BJ (cell line): ENCODE data around the gene SULF2. TPM values are rescaled to one million over a fixed set of nuclear protein-coding genes. Genes with fewer than 3 reads are reported as not detected.

Experiments used
- CTCF ChIA-PET: fragments of 350-600 bp; formaldehyde crosslinking; extraction: SDS; loops from one replicate; lab custom pipeline; 2021; ENCODE audit warnings: antibody characterized with exemption, inconsistent platforms; lab: Yijun Ruan, JAX
- POLR2A ChIA-PET: fragments of 300-600 bp; sonication (Branson Sonifier 250); formaldehyde crosslinking; extraction: SDS; loops from one replicate; lab custom pipeline; 2021; ENCODE audit warnings: antibody characterized with exemption; lab: Charles Lee
- DNase-seq: peaks from one replicate; pipeline ENCODE4 v3.0.0-alpha.2; 2011; ENCODE audit warnings: low read depth
- H3K27me3 ChIP-seq: 2 replicates; pipeline ENCODE4 v1.6.0; 2011; ENCODE audit warnings: low read length; ENCODE audit not compliant: control insufficient read depth, insufficient read depth
- H3K36me3 ChIP-seq: 2 replicates; pipeline ENCODE4 v1.5.1; 2011; ENCODE audit warnings: low read length; ENCODE audit not compliant: control insufficient read depth, insufficient read depth
- H3K4me3 ChIP-seq: 2 replicates; pipeline ENCODE4 v1.5.1; 2011; ENCODE audit warnings: low read depth, mild to moderate bottlenecking, control low read depth, low read length
- polyA plus RNA-seq: library from polyadenylated mRNA; depleted of rRNA; stranded (reverse); fragments of >200 nt; gene quantifications from 2 replicates; pipeline ENCODE4 v1.2.3, GENCODE V29; 2011
- TF ChIP-seq, protein P1 (sequence below): IDR thresholded peaks from 2 replicates; pipeline ENCODE4 v1.5.1; 2011; ENCODE audit warnings: low read depth, mild to moderate bottlenecking, control low read depth, inconsistent platforms, low read length, moderate library complexity; ENCODE audit not compliant: insufficient read depth

The SULF2 gene
- polyA plus RNA-seq, 1 experiment = 13.2 TPM

DNA sequence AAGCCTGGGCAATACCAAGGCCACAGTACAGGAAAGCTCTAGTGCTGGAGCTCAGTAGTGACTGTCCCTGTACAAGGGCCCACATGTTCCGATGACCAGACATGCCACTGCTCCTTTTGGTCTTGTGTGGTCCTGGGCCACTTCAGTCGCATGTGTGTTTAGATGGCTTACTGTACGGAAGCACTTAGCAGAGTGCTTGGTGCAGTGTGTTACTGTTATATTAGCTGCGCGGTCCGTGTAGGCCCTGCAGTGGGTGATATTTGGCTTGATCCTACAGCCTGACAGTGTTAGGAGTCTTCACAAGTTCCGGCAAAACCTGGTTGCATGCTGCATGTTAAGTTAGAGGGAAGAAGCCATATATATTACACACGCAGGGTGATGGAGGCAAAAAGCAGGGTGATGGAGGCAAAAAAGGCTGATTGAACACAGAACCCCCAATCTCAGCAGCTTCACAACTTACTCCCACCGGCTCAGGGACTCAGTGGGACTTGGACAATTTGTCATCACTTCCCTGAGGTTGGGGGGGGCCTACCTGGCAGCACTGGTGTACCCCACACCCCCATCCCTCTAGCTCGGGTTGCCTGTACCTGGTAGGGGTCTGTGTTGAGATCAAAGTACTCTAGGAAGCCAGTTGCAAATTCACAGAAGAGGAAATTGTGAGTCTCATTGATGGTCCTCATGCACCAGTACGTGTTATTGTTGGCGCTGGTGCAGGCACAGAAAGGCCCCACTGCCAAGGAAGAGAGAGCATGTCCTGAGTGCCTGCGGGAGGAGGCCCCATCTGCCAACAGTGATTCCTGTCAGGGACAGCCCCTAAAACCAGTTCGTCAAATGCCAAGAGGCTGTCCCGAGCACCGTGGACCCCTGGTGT is 122.6 kb downstream of the SULF2 start:
- H3K27me3 ChIP-seq = no peaks in the 10 kb centered on the region
- no peak overlapping the region for H3K4me3 ChIP-seq
- no peak for DNase-seq
- TF ChIP-seq, protein P1, sequence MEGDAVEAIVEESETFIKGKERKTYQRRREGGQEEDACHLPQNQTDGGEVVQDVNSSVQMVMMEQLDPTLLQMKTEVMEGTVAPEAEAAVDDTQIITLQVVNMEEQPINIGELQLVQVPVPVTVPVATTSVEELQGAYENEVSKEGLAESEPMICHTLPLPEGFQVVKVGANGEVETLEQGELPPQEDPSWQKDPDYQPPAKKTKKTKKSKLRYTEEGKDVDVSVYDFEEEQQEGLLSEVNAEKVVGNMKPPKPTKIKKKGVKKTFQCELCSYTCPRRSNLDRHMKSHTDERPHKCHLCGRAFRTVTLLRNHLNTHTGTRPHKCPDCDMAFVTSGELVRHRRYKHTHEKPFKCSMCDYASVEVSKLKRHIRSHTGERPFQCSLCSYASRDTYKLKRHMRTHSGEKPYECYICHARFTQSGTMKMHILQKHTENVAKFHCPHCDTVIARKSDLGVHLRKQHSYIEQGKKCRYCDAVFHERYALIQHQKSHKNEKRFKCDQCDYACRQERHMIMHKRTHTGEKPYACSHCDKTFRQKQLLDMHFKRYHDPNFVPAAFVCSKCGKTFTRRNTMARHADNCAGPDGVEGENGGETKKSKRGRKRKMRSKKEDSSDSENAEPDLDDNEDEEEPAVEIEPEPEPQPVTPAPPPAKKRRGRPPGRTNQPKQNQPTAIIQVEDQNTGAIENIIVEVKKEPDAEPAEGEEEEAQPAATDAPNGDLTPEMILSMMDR = no peak
- peaks cover 14% of the 10 kb centered on the region for H3K36me3 ChIP-seq
- ChIA-PET POLR2A (no interaction called here), CTCF (interaction anchor here (0.5 to 8.4 kb wide), 15 partner anchors 9 to 1253 kb away, joined by 3 to 163 read pairs (median 6); partner anchors contain the start of gene SULF2)

DNA sequence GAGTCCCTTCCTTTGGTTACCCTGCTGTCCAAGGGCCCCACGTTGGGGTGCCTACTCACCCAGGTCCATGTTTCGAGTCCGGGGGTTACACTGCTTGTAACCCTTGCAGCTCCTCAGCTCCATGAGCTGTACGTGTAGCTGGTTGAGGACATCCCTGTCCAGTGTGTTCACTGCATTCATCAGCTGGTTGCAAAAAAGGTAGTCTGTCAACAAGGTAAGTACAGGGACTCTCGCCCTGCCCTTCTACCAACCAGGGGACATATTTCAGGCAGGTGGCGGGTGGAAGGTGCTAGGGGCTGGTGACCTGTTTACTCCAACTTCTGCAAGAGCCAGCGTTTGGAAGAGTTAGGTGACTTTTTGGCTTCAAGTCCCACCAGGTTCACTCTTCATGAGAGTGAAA is 123.6 kb downstream of the SULF2 start:
- ChIA-PET POLR2A (no interaction called here), CTCF (interaction anchor here (0.5 to 8.4 kb wide), 8 partner anchors 8 to 1254 kb away, joined by 3 to 163 read pairs (median 16); partner anchors contain the start of gene SULF2)
- Histone ChIP-seq H3K36me3 (peaks cover 14% of the 10 kb centered on the region), H3K27me3 (no peaks in the 10 kb centered on the region), H3K4me3 (no peak overlapping the region)
- no peak for DNase-seq
- TF ChIP-seq, protein P1 = no peak

DNA sequence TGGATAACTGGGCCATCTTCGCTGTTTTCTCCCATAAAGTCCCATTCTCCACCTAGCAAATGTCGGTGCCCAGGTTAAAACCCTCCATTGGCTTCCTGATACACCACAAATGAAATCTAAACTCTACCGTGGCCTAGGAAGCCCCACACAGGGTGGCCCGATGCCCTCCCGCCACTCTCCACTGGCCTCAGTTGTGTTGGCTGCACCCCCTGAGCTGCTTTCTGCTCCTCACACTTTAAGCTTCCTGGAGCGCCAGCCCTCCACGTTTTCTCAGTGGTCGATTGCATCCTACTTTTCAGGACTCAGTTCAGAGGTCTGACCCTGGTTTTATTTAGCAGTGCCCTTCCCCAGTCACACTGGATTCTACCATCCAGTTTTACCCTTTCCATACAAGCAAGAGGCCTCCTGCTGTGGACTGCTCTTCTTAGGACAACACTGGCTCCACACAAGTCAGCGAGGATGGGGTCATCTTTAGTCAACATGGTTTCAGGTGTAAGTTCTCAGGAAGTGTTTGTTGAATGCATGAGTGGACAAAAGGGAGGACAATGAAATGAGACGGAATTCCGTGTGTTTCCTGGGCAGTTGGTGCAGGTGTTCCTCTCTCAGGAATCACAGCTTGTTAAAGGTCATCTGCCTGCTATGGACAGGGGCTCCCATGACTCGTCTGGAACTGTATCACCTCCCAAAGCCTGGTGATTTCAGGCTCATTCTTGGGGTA is 124.1 kb downstream of the SULF2 start:
- H3K36me3 ChIP-seq = peaks cover 14% of the 10 kb centered on the region
- DNase-seq = no peak
- ChIA-PET CTCF (interaction anchor here (0.6 to 8.4 kb wide), 5 partner anchors 12 to 959 kb away, joined by 3 to 163 read pairs (median 34); partner anchors contain the start of gene SULF2), POLR2A (no interaction called here)
- no peak overlapping the region for H3K4me3 ChIP-seq
- TF ChIP-seq, protein P1 = no peak
- no peaks in the 10 kb centered on the region for H3K27me3 ChIP-seq

DNA sequence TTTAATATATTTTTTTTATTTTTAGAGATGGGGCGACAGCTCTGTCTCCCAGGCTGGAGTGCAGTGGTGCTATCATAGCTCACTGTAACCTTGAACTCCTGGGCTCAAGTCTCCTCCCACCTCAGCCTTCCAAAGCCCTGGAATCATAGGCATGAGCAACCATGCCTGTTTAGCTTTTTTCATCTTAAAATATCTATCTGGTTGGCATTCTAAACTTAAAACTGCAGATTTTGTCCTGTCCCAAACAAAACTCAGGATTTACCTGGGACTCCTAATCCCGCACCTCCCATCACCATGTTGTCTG is 124.7 kb downstream of the SULF2 start:
- Histone ChIP-seq H3K36me3 (peaks cover 13% of the 10 kb centered on the region), H3K27me3 (no peaks in the 10 kb centered on the region), H3K4me3 (no peak overlapping the region)
- POLR2A ChIA-PET = no interaction called here
- TF ChIP-seq, protein P1 = no peak
- CTCF ChIA-PET = interaction anchor here (1.1 to 8.4 kb wide), 4 partner anchors 12 to 959 kb away, joined by 3 to 163 read pairs (median 21); partner anchors contain the start of gene SULF2
- DNase-seq = no peak
